Smooth muscle cell (in vitro differentiated cells): ENCODE data around the gene PRICKLE1. TPM values are rescaled to one million over a fixed set of nuclear protein-coding genes. Genes with fewer than 3 reads are reported as not detected.

ENCODE experiments used
- DNase-seq: peaks from one replicate; lab custom pipeline; 2025; ENCODE audit not compliant: unreplicated experiment; lab: John Stamatoyannopoulos, UW
- H2AFZ ChIP-seq: fragments of 200-600 bp; sonication (generic); 2 replicates; pipeline ENCODE4 v1.6.0; 2016; ENCODE audit warnings: antibody characterized with exemption, low read depth, mild to moderate bottlenecking
- H3F3A ChIP-seq: fragments of 200-600 bp; sonication (generic); 2 replicates; pipeline ENCODE4 v1.6.0; 2017; ENCODE audit warnings: antibody characterized with exemption, low read depth
- H3K27ac ChIP-seq: fragments of 200-600 bp; sonication (generic); 2 replicates; pipeline ENCODE4 v1.5.1; 2016; ENCODE audit warnings: low read depth, mild to moderate bottlenecking
- H3K27me3 ChIP-seq: fragments of 200-600 bp; sonication (generic); 2 replicates; pipeline ENCODE4 v1.6.1; 2016; ENCODE audit warnings: low read depth, mild to moderate bottlenecking
- H3K36me3 ChIP-seq: fragments of 200-600 bp; sonication (generic); 2 replicates; pipeline ENCODE4 v1.5.1; 2016; ENCODE audit warnings: low read depth
- H3K4me1 ChIP-seq: fragments of 200-600 bp; sonication (generic); 2 replicates; pipeline ENCODE4 v1.5.1; 2016; ENCODE audit warnings: low read depth
- H3K4me2 ChIP-seq: fragments of 200-600 bp; sonication (generic); 2 replicates; pipeline ENCODE4 v1.6.0; 2016; ENCODE audit warnings: mild to moderate bottlenecking
- H3K4me3 ChIP-seq: fragments of 200-600 bp; sonication (generic); 2 replicates; pipeline ENCODE4 v1.5.1; 2016; ENCODE audit warnings: mild to moderate bottlenecking
- H3K79me2 ChIP-seq: fragments of 200-600 bp; sonication (generic); 2 replicates; pipeline ENCODE4 v1.6.0; 2016; ENCODE audit warnings: low read depth, mild to moderate bottlenecking
- H3K9ac ChIP-seq: fragments of 200-600 bp; sonication (generic); 2 replicates; pipeline ENCODE4 v1.6.0; 2016; ENCODE audit warnings: low read depth
- H3K9me3 ChIP-seq: fragments of 200-600 bp; sonication (generic); replicated peaks from 2 replicates; pipeline ENCODE4 v1.5.1; 2016; ENCODE audit warnings: low read depth
- H4K20me1 ChIP-seq: fragments of 200-600 bp; sonication (generic); 2 replicates; pipeline ENCODE4 v1.6.0; 2016; ENCODE audit warnings: low read depth
- WGBS: methylation state at CpG from one replicate; pipeline ENCODE4 v1.1.7; 2016; ENCODE audit warnings: low lambda C conversion rate; 5-methylcytosine and 5-hydroxymethylcytosine counted together
- polyA plus RNA-seq: library from polyadenylated mRNA; unstranded; fragments of >200 nt; fragmentation: Nextera tagmentation; extraction: Ambion mirVana; gene quantifications from 2 replicates; pipeline ENCODE4 v1.2.1, GENCODE V29; 2016
- total RNA-seq: library from RNA; depleted of rRNA; stranded (reverse); fragments of >200 nt; gene quantifications from 2 replicates; pipeline ENCODE4 v1.2.3, GENCODE V29; 2014
- TF ChIP-seq, protein P1 (sequence below): fragments of 200-600 bp; sonication (generic); IDR thresholded peaks from 2 replicates; pipeline ENCODE4 v1.5.1; 2017; ENCODE audit warnings: borderline replicate concordance, mild to moderate bottlenecking, antibody characterized with exemption; ENCODE audit not compliant: insufficient read depth, poor library complexity, severe bottlenecking

PRICKLE1 gene
- total and polyA plus RNA-seq, 2 experiments from 2014 or later = 45.7 to 55.4 TPM

DNA sequence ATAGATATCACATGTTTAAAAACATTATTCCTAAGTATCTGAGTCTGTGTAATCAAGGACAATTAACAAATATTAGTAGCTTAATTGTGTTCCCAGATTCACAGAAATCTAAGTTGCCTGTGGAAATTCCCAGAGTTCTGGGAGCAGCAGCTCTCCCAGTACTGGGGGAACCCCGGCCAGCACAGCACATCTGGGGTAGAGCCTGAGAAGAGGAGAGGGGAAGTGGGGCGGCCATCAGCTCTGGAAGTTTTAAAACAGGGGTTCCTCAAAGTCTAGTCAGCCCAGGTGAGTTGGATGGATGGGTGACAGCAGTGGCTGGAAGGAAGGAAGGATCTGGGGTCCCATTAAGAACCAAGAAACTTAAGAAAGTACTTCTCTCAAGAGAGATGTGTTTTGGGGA is 24.6 kb downstream of the PRICKLE1 start:
- TF ChIP-seq, protein P1, sequence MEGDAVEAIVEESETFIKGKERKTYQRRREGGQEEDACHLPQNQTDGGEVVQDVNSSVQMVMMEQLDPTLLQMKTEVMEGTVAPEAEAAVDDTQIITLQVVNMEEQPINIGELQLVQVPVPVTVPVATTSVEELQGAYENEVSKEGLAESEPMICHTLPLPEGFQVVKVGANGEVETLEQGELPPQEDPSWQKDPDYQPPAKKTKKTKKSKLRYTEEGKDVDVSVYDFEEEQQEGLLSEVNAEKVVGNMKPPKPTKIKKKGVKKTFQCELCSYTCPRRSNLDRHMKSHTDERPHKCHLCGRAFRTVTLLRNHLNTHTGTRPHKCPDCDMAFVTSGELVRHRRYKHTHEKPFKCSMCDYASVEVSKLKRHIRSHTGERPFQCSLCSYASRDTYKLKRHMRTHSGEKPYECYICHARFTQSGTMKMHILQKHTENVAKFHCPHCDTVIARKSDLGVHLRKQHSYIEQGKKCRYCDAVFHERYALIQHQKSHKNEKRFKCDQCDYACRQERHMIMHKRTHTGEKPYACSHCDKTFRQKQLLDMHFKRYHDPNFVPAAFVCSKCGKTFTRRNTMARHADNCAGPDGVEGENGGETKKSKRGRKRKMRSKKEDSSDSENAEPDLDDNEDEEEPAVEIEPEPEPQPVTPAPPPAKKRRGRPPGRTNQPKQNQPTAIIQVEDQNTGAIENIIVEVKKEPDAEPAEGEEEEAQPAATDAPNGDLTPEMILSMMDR = no peak
- Histone ChIP-seq H2AFZ (no peak overlapping the region), H4K20me1 (peaks cover 98% of the 10 kb centered on the region), H3K27me3 (no peaks in the 10 kb centered on the region), H3K36me3 (no peaks in the 10 kb centered on the region), H3K4me1 (peaks cover 10% of the 10 kb centered on the region), H3K27ac (peak overlapping the region; percentile 40), H3K9me3 (no peaks in the 10 kb centered on the region), H3K79me2 (peaks cover 98% of the 10 kb centered on the region), H3F3A (peaks cover 15% of the 10 kb centered on the region), H3K4me2 (peak overlapping the region; percentile 15), H3K4me3 (no peak overlapping the region), H3K9ac (no peak overlapping the region)
- no peak for DNase-seq
- WGBS = 90% methylated on average over 2 of the region's 2 CpGs

- peaks cover 7% of the 10 kb centered on the region for H3K4me1 ChIP-seq
- H4K20me1 ChIP-seq = peaks cover 98% of the 10 kb centered on the region
- H3K36me3 ChIP-seq = no peaks in the 10 kb centered on the region
- no peak for DNase-seq
- H3K27me3 ChIP-seq = no peaks in the 10 kb centered on the region
- H3F3A ChIP-seq = peaks cover 13% of the 10 kb centered on the region
- H3K9me3 ChIP-seq = no peaks in the 10 kb centered on the region
- 69% methylated on average over 3 of the region's 3 CpGs for WGBS
- H3K79me2 ChIP-seq = peaks cover 98% of the 10 kb centered on the region
- H3K4me2 ChIP-seq = peak overlapping the region; percentile 15
- peak overlapping the region; percentile 40 for H3K27ac ChIP-seq
- TF ChIP-seq, protein P1 = no peak
- no peak overlapping the region for H3K9ac ChIP-seq
- no peak overlapping the region for H2AFZ ChIP-seq
- no peak overlapping the region for H3K4me3 ChIP-seq
Measured at GRCh38 chr12:42564556-42564955, 25.0 kb downstream of the PRICKLE1 start.

- H3K27me3 ChIP-seq = no peaks in the 10 kb centered on the region
Measured at GRCh38 chr12:42560977-42561376, 28.6 kb downstream of the PRICKLE1 start.

More at GRCh38 chr12:42560977-42561376, 28.6 kb downstream of the PRICKLE1 start:
- WGBS = 82% methylated on average over 1 of the region's 1 CpG
- H3K9ac ChIP-seq = no peak overlapping the region
- H3K9me3 ChIP-seq = no peaks in the 10 kb centered on the region
- TF ChIP-seq, protein P1 = no peak
- peaks cover 2% of the 10 kb centered on the region for H3F3A ChIP-seq
- no peaks in the 10 kb centered on the region for H3K36me3 ChIP-seq
- peaks cover 98% of the 10 kb centered on the region for H4K20me1 ChIP-seq
- H3K4me1 ChIP-seq = peaks cover 7% of the 10 kb centered on the region
- DNase-seq = no peak
- no peak overlapping the region for H2AFZ ChIP-seq
- H3K79me2 ChIP-seq = peaks cover 98% of the 10 kb centered on the region
- peak overlapping the region; percentile 41 for H3K27ac ChIP-seq
- peak overlapping the region; percentile 32 for H3K4me2 ChIP-seq
- H3K4me3 ChIP-seq = no peak overlapping the region
